B cell (primary cell): ENCODE measurements around the gene SPHK2. TPM values are rescaled to one million over a fixed set of nuclear protein-coding genes. Genes with fewer than 3 reads are reported as not detected.
A peak's percentile ranks its signal among the peaks of the same experiment; 100 is the strongest.

Experiments
- ATAC-seq: fragments of 200-7000 bp; cut with Tn5 transposase; one replicate; pipeline ENCODE4 v1.10.0; 2021; ENCODE audit warnings: low read depth, mild to moderate bottlenecking, moderate number of reproducible peaks, moderate library complexity
- CTCF ChIA-PET: fragments of 350-600 bp; sonication (Branson Sonifier 250); formaldehyde crosslinking; loops from one replicate; lab custom pipeline; 2021; ENCODE audit warnings: antibody characterized with exemption, inconsistent platforms; lab: Charles Lee
- POLR2A ChIA-PET: fragments of 350-600 bp; sonication (Branson Sonifier 250); formaldehyde crosslinking; loops from one replicate; lab custom pipeline; 2021; ENCODE audit warnings: antibody characterized with exemption; lab: Charles Lee
- DNase-seq: peaks from one replicate; pipeline ENCODE4 v3.0.0; 2013
- H2AFZ ChIP-seq: 2 replicates; pipeline ENCODE4 v1.6.1; 2012; ENCODE audit warnings: mild to moderate bottlenecking, low read depth, low read length; ENCODE audit not compliant: insufficient read depth, poor library complexity, severe bottlenecking
- H3K27ac ChIP-seq, 2 donors: 1 replicate in 1 of 2; 2 replicates in 1 of 2; pipeline ENCODE4 v1.5.1; 2012 to 2013; ENCODE audit warnings: low read length in 2 of 2, mild to moderate bottlenecking in 2 of 2, moderate library complexity in 1 of 2
- H3K27me3 ChIP-seq, 4 experiments: fragments of 200-600 bp in 1 of 4; sonication (generic) in 1 of 4; replicated peaks in 1 of 4; 1 replicate in 2 of 4; 2 replicates in 2 of 4; pipeline versions ENCODE4 v1.6.1 to v1.7.0; 2013 to 2016; ENCODE audit warnings: low read length in 3 of 4, mild to moderate bottlenecking in 2 of 4, mixed read lengths in 1 of 4, moderate library complexity in 1 of 4; ENCODE audit not compliant: insufficient read depth in 4 of 4, control insufficient read depth in 3 of 4; ENCODE audit errors: control extremely low read depth in 1 of 4
- H3K36me3 ChIP-seq, 2 experiments: replicated peaks in 1 of 2; 1 replicate in 1 of 2; 2 replicates in 1 of 2; pipeline versions ENCODE4 v1.6.1 to v1.7.1; 2013; ENCODE audit warnings: low read length in 1 of 2; ENCODE audit not compliant: insufficient read depth in 2 of 2, control insufficient read depth in 1 of 2; ENCODE audit errors: control extremely low read depth in 1 of 2, extremely low read depth in 1 of 2
- H3K4me1 ChIP-seq, 2 donors: fragments of 200-600 bp in 1 of 2; sonication (generic) in 1 of 2; 1 replicate in 1 of 2; 2 replicates in 1 of 2; pipeline versions ENCODE4 v1.5.1 to v1.6.1; 2013 to 2017; ENCODE audit warnings: low read length in 2 of 2; ENCODE audit not compliant: control insufficient read depth in 2 of 2, insufficient read depth in 2 of 2
- H3K4me2 ChIP-seq: replicated peaks from 2 replicates; pipeline ENCODE3; 2012; ENCODE audit warnings: mild to moderate bottlenecking, low read depth, low read length; ENCODE audit not compliant: poor library complexity, severe bottlenecking
- H3K4me3 ChIP-seq, 5 experiments: fragments of 200-600 bp in 1 of 5; sonication (generic) in 1 of 5; 1 replicate in 3 of 5; 2 replicates in 2 of 5; pipeline versions ENCODE4 v1.5.1 to v1.7.0; 2011 to 2016; ENCODE audit warnings: low read length in 4 of 5, mild to moderate bottlenecking in 4 of 5, low read depth in 2 of 5, control low read depth in 1 of 5, moderate library complexity in 1 of 5; ENCODE audit not compliant: insufficient read depth in 1 of 5; ENCODE audit errors: control extremely low read depth in 1 of 5, extremely low read depth in 1 of 5
- H3K79me2 ChIP-seq: fragments of 200-600 bp; sonication (generic); one replicate; pipeline ENCODE4 v1.6.0; 2016; ENCODE audit warnings: low read length; ENCODE audit not compliant: control insufficient read depth, insufficient read depth
- H3K9ac ChIP-seq: fragments of 200-600 bp; sonication (generic); 2 replicates; pipeline ENCODE4 v1.6.1; 2017; ENCODE audit warnings: mild to moderate bottlenecking, low read length, moderate library complexity
- H3K9me3 ChIP-seq, 3 donors: one replicate each; pipeline versions ENCODE4 v1.6.1 to v1.7.1; 2013; ENCODE audit warnings: low read length in 2 of 3; ENCODE audit not compliant: control insufficient read depth in 2 of 3, insufficient read depth in 1 of 3; ENCODE audit errors: control extremely low read depth in 1 of 3
- H4K20me1 ChIP-seq: 2 replicates; pipeline ENCODE4 v1.6.0; 2012; ENCODE audit warnings: mild to moderate bottlenecking, low read length; ENCODE audit not compliant: insufficient read depth, control insufficient read depth, poor library complexity, severe bottlenecking
- H3K27ac Mint-ChIP-seq: one replicate; pipeline ENCODE4 v1.8.0; 2021; ENCODE audit warnings: mixed read lengths
- H3K27me3 Mint-ChIP-seq: one replicate; pipeline ENCODE4 v1.8.0; 2021; ENCODE audit warnings: mixed read lengths
- H3K4me1 Mint-ChIP-seq: one replicate; pipeline ENCODE4 v1.8.0; 2021; ENCODE audit warnings: mixed read lengths
- H3K4me3 Mint-ChIP-seq: one replicate; pipeline ENCODE4 v1.8.0; 2021; ENCODE audit warnings: mixed read lengths
- H3K9me3 Mint-ChIP-seq: one replicate; pipeline ENCODE4 v1.8.0; 2022; ENCODE audit warnings: mixed read lengths; ENCODE audit not compliant: insufficient read depth
- CTCF ChIP-seq: fragments of 200-600 bp; IDR thresholded peaks from one replicate; pipeline ENCODE4 v1.8.0; 2022; ENCODE audit warnings: antibody characterized with exemption, mild to moderate bottlenecking
- EZH2 ChIP-seq: IDR thresholded peaks from 2 replicates; pipeline ENCODE4 v1.6.1; 2012; ENCODE audit warnings: borderline replicate concordance, low read depth, mild to moderate bottlenecking, moderate library complexity, low read length; ENCODE audit not compliant: insufficient read depth, poor library complexity, severe bottlenecking
- intact Hi-C: fragments of 100-400 bp; cut with micrococcal nuclease; formaldehyde crosslinking; loops from one replicate; pipeline ENCODE4 v1.10.0; 2022
- polyA plus RNA-seq: library from polyadenylated mRNA; depleted of rRNA; stranded (reverse); fragments of >200 nt; gene quantifications from 2 replicates; pipeline ENCODE4 v1.2.3, GENCODE V29; 2012
- total RNA-seq, 2 donors: library from RNA; stranded (reverse); fragments of 120-200 nt in 1 of 2; gene quantifications; 1 replicate in 1 of 2; 2 replicates in 1 of 2; pipeline versions ENCODE4 v1.2.3 to v1.2.4, GENCODE V29; 2013 to 2022

SPHK2 gene
- total and polyA plus RNA-seq, 2 donors (not counting 1 experiment from before 2014, with no cell fraction given) = 17.0 to 47.3 TPM

GRCh38 chr19:48632692-48633147, 13.4 kb downstream of the SPHK2 start:
- H3K4me3 ChIP-seq = no peak overlapping the region
- no peak for TF ChIP-seq CTCF
- no peak for TF ChIP-seq EZH2
- H3K9me3 ChIP-seq = peaks cover 0 to 10% (median 0%) of the 10 kb centered on the region in 3 donors
- Mint-ChIP-seq H3K4me1 (peaks cover 32% of the 10 kb centered on the region), H3K27ac (peak overlapping the region; percentile 53), H3K27me3 (no peaks in the 10 kb centered on the region), H3K9me3 (no peaks in the 10 kb centered on the region), H3K4me3 (no peak overlapping the region)
- H3K27ac ChIP-seq = no peak overlapping the region
- no peak overlapping the region for H3K4me2 ChIP-seq
- H3K9ac ChIP-seq = no peak overlapping the region
- no peak for ATAC-seq
- peaks cover 22% of the 10 kb centered on the region for H3K79me2 ChIP-seq
- peaks cover 0 to 54% of the 10 kb centered on the region in 2 experiments for H3K36me3 ChIP-seq
- no peaks in the 10 kb centered on the region for H3K27me3 ChIP-seq
- peaks cover 76% of the 10 kb centered on the region for H4K20me1 ChIP-seq
- H2AFZ ChIP-seq = no peak overlapping the region
- H3K4me1 ChIP-seq = peaks cover 22 to 26% of the 10 kb centered on the region in 2 donors
- intact Hi-C loops = loop anchor here (10.0 kb wide), 2 partner anchors 482 to 842 kb away; partner anchors contain the start of genes C19orf73, FLT3LG, LIN7B and PPFIA3
- DNase-seq = no peak
- POLR2A ChIA-PET = interaction anchor here (2.2 to 2.9 kb wide), 2 partner anchors 9 to 14 kb away, joined by 11 to 17 read pairs; partner anchors contain the start of genes RPL18 and SPHK2
- CTCF ChIA-PET = interaction anchor here (0.7 to 2.0 kb wide), 2 partner anchors 13 to 127 kb away, joined by 3 to 9 read pairs; partner anchors contain the start of gene CA11
